GM21447 (cell line): ENCODE data around the gene DNAJB6.

Source experiments
- ATAC-seq: cut with Tn5 transposase; IDR thresholded peaks from one replicate; pipeline ENCODE4 v1.9.1; 2021; ENCODE audit not compliant: unreplicated experiment

Gene DNAJB6

GRCh38 chr7:157394246-157395191 lies 57.7 kb downstream of the DNAJB6 start:
- no peak for ATAC-seq

DNA sequence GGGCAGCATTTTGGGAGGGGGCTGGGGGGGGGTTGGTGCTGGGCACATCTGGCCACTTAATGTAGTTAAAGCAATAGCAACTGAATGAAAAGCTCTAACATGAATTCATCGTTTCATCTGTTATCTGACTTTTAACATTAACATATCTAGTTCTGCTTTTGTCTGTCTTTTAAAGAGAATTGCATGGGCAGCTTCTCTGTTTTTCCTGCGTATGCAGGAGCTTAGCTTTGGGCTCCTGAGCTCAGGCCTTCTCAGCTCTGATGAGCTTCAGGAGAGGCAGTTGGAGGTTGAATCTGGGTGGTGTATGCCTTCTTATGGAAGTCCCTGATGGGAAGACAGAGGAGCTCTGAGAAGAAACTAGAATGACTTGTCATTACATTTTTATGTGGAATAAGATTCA lies 58.4 kb downstream of the DNAJB6 start:
- ATAC-seq, result no peak

DNA sequence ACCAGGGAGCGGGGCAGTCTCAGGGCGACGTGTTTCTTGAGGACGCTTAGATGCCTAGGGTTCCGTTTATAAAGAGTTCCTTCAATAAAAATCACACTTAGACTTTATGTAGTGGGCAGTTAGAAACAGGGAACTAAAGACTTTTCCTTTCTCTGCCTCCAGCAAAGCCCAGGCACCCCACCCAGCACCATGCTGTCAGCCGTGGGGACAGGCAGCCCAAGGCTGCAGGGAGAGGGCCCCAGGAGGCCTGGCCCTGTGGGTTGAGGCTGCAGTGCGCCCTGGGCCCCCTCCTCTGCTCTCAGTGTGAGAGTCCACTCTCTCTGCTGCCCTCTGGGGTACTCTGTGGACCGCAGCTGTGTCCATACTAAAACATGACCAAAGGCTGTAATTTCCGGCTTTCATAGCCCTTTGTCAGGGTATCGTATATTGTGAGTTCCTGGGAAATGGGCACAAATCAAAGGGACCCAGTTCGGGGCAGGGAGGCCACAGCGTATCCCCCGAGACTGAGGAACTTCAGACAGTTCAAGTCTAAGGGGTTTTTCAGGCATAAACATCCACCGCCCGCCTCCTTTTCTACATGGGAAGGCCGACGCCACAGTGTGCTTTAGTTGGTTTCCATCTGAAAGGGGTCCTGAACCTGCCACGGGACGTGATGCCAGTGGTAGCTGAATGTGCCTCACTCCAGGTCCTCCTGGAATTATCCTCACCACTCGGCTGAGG lies 59.7 kb downstream of the DNAJB6 start:
- no peak for ATAC-seq

- ATAC-seq, result no peak
Observed at GRCh38 chr7:157397036-157397720, 60.4 kb downstream of the DNAJB6 start.

GRCh38 chr7:157397731-157398691 lies 61.2 kb downstream of the DNAJB6 start:
- no peak for ATAC-seq

GRCh38 chr7:157399086-157399687 lies 62.4 kb downstream of the DNAJB6 start:
- ATAC-seq, result no peak

GRCh38 chr7:157400171-157400860 lies 63.5 kb downstream of the DNAJB6 start:
- no peak for ATAC-seq

GRCh38 chr7:157401567-157402387 lies 65.0 kb downstream of the DNAJB6 start:
- ATAC-seq, result no peak

GRCh38 chr7:157402388-157402703 lies 65.5 kb downstream of the DNAJB6 start:
- no peak for ATAC-seq

GRCh38 chr7:157402911-157403534 lies 66.2 kb downstream of the DNAJB6 start:
- ATAC-seq, result no peak

DNA sequence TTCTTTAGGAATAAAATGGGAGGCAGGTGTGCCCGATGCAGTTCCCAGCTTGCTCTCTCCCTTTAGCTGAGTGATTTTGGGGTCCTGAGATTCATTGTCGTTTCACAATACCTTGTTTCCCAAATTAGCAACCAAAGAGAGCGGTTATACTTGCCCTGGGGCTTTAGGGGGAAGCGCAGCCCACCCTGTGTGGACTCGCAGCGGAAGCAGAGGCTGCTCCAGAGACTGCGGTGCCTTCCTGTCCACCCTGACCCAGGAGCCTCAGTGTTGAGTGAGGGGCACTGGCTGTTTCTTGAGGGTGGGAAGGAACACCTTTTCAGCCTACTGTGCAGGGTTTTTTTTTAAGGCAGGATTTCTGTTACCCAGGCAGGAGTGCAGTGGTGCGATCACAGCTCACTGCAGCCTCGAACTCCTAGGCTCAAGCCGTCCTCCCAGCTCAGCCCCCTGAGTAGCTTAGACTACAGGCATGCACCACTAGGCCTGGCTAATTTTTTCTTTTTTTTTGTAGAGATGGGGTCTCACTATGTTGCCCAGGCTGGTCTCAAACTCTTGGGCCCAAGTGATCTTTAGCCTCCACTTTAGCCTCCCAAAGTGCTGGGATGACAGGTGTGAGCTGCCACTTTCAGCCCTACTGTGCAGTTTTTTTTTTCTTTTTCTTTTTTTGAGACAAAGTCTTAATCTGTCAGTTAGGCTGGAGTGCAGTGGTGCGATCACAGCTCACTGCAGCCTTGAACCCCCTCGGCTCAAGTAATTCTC lies 67.0 kb downstream of the DNAJB6 start:
- ATAC-seq, result no peak

GRCh38 chr7:157404845-157405481 lies 68.2 kb downstream of the DNAJB6 start:
- no peak for ATAC-seq

DNA sequence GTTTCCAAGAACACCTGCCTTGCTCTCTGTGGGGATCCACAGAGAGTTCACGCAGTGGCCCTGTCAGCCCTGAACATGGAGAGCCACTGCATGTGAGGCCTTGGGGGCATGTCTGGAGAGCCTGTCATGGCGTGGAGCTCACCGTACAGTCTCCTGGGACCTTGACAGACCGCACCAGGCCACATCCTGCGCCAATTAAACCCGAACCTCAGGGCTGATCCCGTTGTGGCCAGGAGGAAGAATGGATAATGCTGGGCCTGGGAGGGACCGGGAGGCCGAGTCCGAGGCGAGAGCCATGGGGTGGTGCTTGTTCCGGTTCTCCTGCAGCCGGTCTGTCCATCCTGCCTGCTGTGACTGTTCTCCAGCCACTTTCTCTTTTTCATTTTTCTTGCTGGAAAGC lies 68.7 kb downstream of the DNAJB6 start:
- ATAC-seq, result no peak

- ATAC-seq, result no peak
Observed at GRCh38 chr7:157405914-157406810, 69.4 kb downstream of the DNAJB6 start.

DNA sequence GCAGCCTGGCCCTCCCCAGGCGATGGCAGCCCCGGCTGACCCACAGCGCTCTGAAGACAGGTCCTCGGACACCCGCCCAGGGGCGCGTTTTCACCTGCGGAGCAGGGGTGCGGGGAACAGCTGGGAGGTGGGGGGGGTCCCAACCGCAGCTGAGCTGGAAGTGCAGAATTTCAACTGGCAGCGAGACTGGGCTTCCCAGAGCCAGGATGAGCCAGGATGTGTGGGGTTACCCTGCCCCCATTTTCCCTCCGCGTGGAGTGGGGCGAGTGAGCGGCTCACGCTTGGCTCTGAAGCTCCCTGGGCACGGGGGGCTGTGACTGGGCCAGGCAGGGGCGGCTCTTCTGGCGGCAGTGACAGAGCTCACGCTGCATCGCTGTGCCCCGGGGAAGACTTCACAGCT lies 70.2 kb downstream of the DNAJB6 start:
- ATAC-seq, result no peak
